ENCODE measurements around the gene SLC25A25. TPM values are rescaled to one million over a fixed set of nuclear protein-coding genes. Genes with fewer than 3 reads are reported as not detected.

The SLC25A25 gene
- total and polyA plus RNA-seq, 9 of the 15 experiments (the other 6 are each of a cell fraction or from before 2014, with no cell fraction given) = 0.07 to 35.9 (median 23.2) TPM

- TF ChIP-seq FOXA1 (IDR thresholded peaks at IDR 0.05; ENCODE audit: borderline replicate concordance) = no peak
- TF ChIP-seq HNRNPL (IDR thresholded peaks at IDR 0.05; ENCODE audit: low read depth, low read length) = peak; percentile 96
- no peak for TF ChIP-seq NBN (IDR thresholded peaks at IDR 0.05; ENCODE audit: low read depth)
- TF ChIP-seq PCBP2 (IDR thresholded peaks at IDR 0.05; ENCODE audit: low read depth, low read length, poor library complexity, severe bottlenecking) = no peak
- peak; percentile 99; the same call in 1 of the 2 replicates for TF ChIP-seq TAF15 (IDR thresholded peaks at IDR 0.05; ENCODE audit: low read depth, low read length)
- no peak for TF ChIP-seq FOXJ3 (CRISPR knock-in tag; IDR thresholded peaks at IDR 0.05)
- TF ChIP-seq SNRNP70 (optimal IDR thresholded peaks at IDR 0.05; ENCODE audit: low read depth, low read length) = no peak
- TF ChIP-seq ETV6 (IDR thresholded peaks at IDR 0.05; ENCODE audit: borderline replicate concordance in 1 of 2, low read depth in 2 of 2, low read length in 1 of 2) = no peak
- TF ChIP-seq ETV6 (CRISPR knock-in tag; IDR thresholded peaks at IDR 0.05; ENCODE audit: borderline replicate concordance) = no peak
- TF ChIP-seq ZBTB9 (CRISPR knock-in tag; IDR thresholded peaks at IDR 0.05) = no peak
- peak; percentile 54 for TF ChIP-seq MYC (IDR thresholded peaks at IDR 0.05; ENCODE audit: low read depth, low read length)
- TF ChIP-seq MYC (CRISPR knock-in tag; IDR thresholded peaks at IDR 0.05; ENCODE audit: borderline replicate concordance, low read depth) = peak; percentile 60; the same call in 1 of the 2 replicates
- TF ChIP-seq HMBOX1 (IDR thresholded peaks at IDR 0.05) = no peak
- TF ChIP-seq COPS2 (conservative IDR thresholded peaks at IDR 0.05) = no peak
- TF ChIP-seq KAT8 (IDR thresholded peaks at IDR 0.05; ENCODE audit: low read depth) = no peak
- TF ChIP-seq XRCC3 (IDR thresholded peaks at IDR 0.05) = no peak
- no peak for TF ChIP-seq HDAC3 (IDR thresholded peaks at IDR 0.05; ENCODE audit: borderline replicate concordance, partially characterized antibody)
- no peak for TF ChIP-seq HMG20A (CRISPR knock-in tag; conservative IDR thresholded peaks at IDR 0.05)
- TF ChIP-seq IFI16 (CRISPR knock-in tag; IDR thresholded peaks at IDR 0.05) = no peak
- no peak for TF ChIP-seq RBM17 (IDR thresholded peaks at IDR 0.05; ENCODE audit: borderline replicate concordance, low read depth, low read length)
- peak; percentile 71 for TF ChIP-seq DMBX1 (CRISPR knock-in tag; IDR thresholded peaks at IDR 0.05; ENCODE audit: borderline replicate concordance)
- no peak for TF ChIP-seq MCM3 (IDR thresholded peaks at IDR 0.05)
- no peak for TF ChIP-seq POLR3G (IDR thresholded peaks at IDR 0.05; ENCODE audit: extremely low read depth, insufficient read length, insufficient replicate concordance)
- TF ChIP-seq, protein P1, sequence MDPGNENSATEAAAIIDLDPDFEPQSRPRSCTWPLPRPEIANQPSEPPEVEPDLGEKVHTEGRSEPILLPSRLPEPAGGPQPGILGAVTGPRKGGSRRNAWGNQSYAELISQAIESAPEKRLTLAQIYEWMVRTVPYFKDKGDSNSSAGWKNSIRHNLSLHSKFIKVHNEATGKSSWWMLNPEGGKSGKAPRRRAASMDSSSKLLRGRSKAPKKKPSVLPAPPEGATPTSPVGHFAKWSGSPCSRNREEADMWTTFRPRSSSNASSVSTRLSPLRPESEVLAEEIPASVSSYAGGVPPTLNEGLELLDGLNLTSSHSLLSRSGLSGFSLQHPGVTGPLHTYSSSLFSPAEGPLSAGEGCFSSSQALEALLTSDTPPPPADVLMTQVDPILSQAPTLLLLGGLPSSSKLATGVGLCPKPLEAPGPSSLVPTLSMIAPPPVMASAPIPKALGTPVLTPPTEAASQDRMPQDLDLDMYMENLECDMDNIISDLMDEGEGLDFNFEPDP (CRISPR knock-in tag; IDR thresholded peaks at IDR 0.05) = no peak
- peak; percentile 90 for TF ChIP-seq ARHGAP35 (IDR thresholded peaks at IDR 0.05; ENCODE audit: partially characterized antibody)
Observed at GRCh38 chr9:128066713-128067644, 1.1 kb upstream of the SLC25A25 start, which contains the start of gene NAIF1 (continued).
